Stimulated activated CD4-positive, alpha-beta T cell treated with anti-CD3 and anti-CD28 coated beads, TNF-alpha, amount 100 ng/mL, for 1 hour (primary cell): ENCODE results near the gene RTP3.
"Not testable (repeated sequence)": the region's sequence is repeated elsewhere in the genome, so short reads cannot be mapped to it uniquely, and the experiment has no call there.

Experiments used
- DNase-seq, 3 donors: peaks; one replicate each; pipeline ENCODE4 v3.0.0-alpha.2; 2020; ENCODE audit warnings: low read depth in 3 of 3, low spot score in 1 of 3

RTP3 gene

GRCh38 chr3:46544771-46545503 lies 47.2 kb downstream of the RTP3 start:
- DNase-seq = no peak

GRCh38 chr3:46545818-46546630 lies 48.2 kb downstream of the RTP3 start:
- no peak for DNase-seq

DNA sequence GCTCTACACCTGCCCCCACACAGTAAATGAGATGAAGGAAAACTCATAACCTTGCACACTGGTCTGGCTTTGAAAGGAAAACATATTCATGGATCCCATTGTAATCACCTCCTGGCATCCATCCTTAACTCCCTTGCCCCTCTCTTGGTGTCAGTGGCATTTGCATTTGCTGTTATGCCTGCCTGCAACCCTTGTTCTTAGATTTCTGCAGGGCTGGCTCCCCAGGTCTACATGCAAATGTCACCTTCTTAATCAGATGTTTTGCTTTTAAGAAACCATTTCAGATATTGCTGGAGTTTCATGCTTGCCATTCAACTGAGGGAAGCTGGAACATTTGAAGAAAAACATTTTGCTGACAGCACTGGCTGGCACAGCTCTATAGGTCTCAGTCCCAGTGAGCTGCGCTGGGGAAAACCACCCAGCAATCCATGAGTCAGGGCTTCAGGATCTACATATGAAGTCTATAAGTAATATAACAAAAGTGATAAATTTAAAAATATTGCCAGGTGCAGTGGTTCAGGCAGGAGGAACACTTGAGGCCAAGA lies 49.2 kb downstream of the RTP3 start:
- no peak for DNase-seq

GRCh38 chr3:46548611-46549010 lies 50.8 kb downstream of the RTP3 start:
- DNase-seq = not testable (repeated sequence)

GRCh38 chr3:46549408-46549904 lies 51.7 kb downstream of the RTP3 start:
- DNase-seq = no peak

DNA sequence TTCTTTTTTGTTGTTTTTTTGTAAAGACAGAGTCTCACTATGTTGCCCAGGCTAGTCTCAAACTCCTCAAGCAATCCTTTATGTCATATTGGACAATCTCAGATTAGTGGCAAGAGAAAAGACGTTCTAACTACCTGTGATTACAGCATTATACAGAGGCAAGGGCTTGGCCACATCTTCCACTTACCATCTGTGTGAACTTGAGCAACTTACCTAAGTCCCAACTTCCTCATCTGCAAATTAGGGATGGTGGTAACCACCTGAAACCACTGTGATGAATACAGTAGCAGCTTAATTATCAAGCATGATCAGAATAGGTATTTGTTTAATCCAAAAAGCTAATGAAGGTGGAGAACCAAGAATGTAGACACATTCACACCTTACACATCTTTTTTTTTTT lies 52.2 kb downstream of the RTP3 start:
- no peak for DNase-seq
